GM19239 (cell line): Measurements from ENCODE around the gene PAGR1.

Experiments used
- DNase-seq: peaks from one replicate; pipeline ENCODE4 v3.0.0; 2011; ENCODE audit warnings: low spot score; ENCODE audit not compliant: insufficient read length
- FAIRE-seq: peaks from 2 replicates; lab custom pipeline; 2011; peaks lifted over from hg19 to GRCh38; lab: Jason Lieb, UNC

PAGR1 gene

DNA sequence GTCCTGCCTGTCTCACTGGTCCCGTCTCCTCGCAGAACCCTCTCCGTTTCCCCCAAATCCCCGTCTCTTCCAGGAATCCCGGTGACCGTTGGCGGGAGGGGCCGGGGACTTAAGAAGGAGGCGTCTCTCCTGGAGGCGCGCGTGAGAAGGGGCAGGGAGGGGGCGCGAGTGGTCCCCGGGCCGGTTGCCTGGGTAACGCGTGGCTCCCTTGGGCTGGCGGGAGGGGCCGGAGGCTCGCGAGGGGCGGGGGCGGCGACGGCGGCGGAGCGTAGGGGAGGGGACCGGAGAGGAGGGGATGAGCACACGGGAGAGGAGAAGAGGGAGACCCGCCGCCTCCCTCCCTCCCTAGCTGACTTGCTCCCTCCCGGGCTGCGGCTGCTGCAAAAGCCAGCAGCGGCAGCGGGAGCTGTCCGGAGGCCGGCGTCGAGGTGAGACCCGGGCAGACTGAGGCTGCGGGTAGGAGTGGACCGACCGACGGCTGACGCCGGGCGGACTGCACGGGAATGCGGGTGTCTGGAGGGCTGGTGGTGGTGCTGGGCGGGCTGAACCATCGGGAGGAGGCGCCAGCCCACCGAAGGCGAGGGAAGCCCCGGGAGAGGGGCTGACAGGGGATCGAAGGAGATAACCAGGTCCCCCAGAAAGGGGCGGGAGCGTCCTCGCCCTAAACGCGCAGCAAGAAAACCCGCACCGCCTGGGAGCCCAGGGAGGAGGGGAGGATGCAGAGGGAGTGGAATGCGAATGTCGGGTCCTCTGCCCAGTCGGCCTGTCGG, 3.9 kb upstream of the PAGR1 start, which contains the start of gene PRRT2:
Gene PRRT2, plus strand, starts transcription at position 298 of the 770 bp plus-strand sequence. CDS start 862 bp downstream, outside the sequence.
- DNase-seq (no peak), FAIRE-seq (peak; percentile 26)

DNA sequence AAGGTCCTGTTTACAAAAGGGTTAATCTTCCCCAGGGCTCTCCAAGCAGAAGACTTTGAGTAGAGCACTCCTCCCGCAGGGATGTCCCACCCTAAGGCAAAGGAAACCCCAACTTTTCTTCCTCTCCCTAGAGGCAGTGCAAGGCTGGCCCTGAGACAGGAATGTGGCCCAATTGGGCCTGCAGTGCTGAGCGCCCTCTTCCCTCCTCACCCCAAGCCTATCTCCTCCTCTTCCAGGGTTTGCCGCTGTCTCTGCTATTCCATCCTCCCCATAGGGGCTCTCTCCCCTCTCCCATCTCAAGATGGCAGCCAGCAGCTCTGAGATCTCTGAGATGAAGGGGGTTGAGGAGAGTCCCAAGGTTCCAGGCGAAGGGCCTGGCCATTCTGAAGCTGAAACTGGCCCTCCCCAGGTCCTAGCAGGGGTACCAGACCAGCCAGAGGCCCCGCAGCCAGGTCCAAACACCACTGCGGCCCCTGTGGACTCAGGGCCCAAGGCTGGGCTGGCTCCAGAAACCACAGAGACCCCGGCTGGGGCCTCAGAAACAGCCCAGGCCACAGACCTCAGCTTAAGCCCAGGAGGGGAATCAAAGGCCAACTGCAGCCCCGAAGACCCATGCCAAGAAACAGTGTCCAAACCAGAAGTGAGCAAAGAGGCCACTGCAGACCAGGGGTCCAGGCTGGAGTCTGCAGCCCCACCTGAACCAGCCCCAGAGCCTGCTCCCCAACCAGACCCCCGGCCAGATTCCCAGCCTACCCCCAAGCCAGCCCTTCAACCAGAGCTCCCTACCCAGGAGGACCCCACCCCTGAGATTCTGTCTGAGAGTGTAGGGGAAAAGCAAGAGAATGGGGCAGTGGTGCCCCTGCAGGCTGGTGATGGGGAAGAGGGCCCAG, 3.0 kb upstream of the PAGR1 start:
- FAIRE-seq = no peak
- DNase-seq = no peak

DNA sequence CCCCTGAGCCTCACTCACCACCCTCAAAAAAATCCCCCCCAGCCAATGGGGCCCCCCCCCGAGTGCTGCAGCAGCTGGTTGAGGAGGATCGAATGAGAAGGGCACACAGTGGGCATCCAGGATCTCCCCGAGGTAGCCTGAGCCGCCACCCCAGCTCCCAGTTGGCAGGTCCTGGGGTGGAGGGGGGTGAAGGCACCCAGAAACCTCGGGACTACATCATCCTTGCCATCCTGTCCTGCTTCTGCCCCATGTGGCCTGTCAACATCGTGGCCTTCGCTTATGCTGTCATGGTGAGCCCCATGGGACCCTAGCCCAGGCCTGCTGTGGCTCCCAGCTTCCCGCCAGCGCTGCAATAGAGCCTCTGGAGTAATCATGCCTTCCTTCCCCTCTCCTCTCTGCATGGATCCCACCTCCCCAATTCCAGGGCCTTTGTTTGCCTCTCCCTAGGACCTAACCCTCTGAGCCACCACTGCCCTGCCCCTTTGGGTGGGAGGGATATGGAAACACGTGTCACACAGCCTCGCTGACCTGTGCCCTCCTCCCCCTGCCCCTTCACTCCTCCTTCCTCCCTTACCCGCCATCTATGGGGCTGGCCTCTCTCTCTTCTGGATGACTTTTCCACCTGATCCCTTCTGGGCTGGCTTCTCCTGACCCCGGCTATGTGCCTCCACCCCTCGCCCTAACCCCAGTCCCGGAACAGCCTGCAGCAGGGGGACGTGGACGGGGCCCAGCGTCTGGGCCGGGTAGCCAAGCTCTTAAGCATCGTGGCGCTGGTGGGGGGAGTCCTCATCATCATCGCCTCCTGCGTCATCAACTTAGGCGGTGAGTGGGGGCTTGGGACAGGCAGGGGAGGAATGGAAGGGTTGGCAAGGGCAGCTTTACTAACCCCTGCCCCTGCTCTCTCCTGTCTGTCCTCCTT, 2.0 kb upstream of the PAGR1 start:
- FAIRE-seq (no peak), DNase-seq (no peak)

DNA sequence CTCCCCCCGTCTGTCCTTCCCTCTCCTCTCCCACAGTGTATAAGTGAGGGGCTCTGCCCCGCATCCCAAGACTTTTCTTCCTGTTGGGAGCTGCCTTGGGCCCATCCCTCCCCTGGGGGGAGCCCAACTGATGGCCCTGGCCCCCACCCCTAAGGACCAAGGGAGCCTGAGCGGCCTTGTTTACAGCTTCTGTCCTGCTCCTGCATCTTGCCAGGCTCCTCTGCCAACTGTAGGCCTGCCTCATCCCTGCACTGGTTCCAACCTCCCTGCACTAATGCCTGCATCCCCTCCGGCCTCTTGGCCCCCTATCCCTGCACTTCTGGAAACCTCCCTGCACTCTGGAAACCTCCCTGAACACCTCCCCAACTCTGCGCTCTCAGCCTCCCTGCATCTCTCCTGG, 1.4 kb upstream of the PAGR1 start:
- FAIRE-seq (no peak), DNase-seq (no peak)

DNA sequence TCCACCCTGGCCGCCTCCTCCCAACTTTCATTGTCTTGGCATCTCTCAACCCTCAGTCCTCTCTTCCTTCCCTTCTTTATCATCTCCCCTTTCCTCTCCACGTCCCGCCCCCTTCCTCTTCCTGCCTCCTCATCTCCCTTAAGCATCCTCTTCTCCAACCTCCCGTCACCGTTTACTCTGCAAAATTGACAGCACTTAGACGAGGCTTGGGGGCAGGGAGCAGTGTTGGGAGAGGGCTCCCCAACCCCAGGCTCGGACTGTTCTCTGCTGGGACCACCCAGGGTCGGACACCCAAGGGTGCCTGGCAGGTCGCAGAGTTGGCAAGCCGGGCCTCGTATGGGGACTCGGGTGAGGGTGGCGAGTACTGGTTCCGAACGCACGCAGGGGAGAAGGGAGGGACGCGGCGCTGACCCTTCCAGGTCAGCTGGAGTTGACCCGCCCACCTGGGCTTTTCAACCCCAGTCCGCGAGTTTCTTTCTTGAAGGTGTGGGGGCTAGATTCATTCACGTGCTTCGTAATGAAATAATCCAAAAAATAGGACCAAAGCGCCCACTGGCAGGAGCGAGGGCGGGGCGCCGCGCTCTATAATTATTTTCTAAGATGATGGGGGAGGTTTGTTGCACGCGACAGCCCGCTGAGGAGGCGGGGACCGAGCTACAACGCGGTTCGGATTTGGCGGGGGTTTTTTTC, 775 bp upstream of the PAGR1 start:
- DNase-seq = no peak

DNA sequence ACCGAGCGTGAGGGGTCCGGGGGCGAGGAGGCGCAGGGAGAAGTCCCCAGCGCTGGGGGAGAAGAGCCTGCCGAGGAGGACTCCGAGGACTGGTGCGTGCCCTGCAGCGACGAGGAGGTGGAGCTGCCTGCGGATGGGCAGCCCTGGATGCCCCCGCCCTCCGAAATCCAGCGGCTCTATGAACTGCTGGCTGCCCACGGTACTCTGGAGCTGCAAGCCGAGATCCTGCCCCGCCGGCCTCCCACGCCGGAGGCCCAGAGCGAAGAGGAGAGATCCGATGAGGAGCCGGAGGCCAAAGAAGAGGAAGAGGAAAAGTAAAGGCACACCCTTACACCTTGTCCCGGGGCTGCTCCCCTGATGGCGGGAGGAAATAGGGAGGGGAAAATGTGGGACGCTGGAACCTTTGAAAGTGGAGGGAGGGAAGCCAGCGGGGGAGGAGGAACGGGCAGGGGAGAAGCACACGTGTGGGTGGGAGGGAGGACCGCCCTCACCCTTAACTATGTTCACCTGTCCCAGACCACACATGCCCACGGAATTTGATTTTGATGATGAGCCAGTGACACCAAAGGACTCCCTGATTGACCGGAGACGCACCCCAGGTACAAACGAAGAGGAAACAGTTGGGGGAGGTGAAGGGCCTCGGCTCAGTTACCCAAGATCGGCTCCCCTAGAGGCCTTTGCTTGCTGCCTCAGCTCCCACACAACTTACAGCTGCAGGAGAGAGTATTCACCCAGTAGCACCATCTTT, 916 bp downstream of the PAGR1 start:
- no peak for DNase-seq
- peak; percentile 78 for FAIRE-seq

More for the DNA sequence above, 775 bp upstream of the PAGR1 start:
- no peak for FAIRE-seq

DNA sequence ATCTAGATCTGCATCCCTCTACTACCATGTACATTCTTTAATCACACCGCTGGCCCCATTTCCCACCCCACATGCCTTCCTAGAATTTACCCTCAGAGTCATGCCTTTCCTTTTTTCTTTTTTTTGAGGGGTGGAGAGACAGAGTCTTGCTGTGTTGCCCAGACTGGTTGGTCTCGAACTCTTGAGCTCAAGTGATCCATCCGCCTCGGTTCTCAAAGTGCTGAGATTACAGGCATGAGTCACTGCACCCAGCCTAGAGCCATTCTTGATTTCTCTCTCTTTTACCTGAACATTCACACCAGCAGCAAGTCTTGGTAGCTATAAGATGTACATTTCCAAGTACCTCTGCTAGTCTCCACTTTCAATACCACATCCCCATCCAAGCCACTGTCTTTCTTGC, 2.1 kb downstream of the PAGR1 start:
- FAIRE-seq = no peak
- no peak for DNase-seq

DNA sequence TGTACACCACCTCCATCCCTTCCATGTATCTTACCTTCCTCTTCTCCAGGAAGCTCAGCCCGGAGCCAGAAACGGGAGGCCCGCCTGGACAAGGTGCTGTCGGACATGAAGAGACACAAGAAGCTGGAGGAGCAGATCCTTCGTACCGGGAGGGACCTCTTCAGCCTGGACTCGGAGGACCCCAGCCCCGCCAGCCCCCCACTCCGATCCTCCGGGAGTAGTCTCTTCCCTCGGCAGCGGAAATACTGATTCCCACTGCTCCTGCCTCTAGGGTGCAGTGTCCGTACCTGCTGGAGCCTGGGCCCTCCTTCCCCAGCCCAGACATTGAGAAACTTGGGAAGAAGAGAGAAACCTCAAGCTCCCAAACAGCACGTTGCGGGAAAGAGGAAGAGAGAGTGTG, 3.6 kb downstream of the PAGR1 start:
- no peak for DNase-seq
- no peak for FAIRE-seq

DNA sequence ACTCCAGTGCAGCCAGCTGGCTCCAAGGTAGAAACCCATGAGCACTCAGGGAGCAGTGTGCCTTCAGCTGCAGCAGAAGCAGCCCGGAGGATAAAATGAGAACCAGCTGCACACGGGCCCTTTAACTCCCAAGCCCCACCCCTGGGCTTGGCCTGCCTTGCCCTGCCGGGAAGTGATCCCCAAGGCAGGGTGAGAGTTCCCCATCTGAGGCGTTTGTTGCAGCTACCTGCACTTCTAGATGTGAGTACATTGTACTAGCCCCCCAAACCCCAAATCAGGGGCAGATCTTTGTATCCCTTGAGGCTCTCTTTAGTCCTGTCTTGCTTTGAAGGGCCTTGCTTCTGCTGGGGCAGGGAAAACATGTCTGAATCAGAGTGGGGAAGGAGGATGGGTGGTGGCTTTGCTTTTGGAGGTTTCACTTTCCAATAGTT, 4.3 kb downstream of the PAGR1 start, which contains the start of gene MVP:
Gene MVP, plus strand, starts transcription at position 192 of the 431 bp plus-strand sequence. CDS start 10,088 bp downstream, outside the sequence.
- no peak for DNase-seq
- FAIRE-seq = peak; percentile 89

DNA sequence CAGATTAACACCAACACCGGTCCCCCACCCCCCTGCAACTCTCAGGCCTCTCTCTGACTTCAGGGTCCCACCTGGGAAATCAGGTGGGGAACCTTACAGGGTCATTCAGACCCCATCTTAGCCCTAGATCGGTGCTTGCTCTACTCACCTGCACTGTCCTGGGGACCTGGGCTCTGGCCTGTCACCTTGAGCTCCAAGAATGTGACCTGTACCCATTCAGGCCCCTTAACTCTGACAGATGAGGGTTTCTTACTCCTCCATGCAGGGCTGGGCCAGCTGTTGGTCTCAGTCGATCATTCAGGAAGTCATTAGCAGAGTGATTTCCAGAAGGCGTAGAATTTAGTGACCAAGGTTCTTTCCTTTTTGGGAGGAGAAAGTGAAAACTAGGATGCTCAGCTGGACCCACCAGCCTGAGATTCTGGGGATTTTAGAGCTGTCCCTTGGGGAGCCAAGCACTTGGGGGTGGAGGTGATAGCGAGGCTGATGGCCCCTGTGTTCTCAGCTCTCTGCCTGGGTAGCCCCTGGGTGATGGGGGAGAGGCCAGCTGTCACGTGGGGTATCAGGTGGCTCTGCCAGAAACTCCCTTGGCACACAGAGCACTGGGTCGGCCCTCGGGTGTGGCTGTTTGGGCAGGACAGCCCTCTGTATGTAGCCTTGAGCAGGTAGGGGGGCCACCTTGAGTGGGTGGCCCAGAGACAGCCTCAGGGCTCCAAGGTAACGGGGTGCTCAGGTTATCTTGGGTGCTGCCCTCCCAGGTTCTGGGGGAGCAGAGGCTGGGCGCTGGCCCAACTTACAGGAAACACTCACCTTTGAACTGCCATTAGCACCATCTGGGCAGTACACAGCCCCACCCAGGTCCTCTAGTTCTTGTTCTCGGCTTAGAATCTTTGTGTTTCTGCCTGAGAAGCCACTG, 5.0 kb downstream of the PAGR1 start:
- DNase-seq (peak; percentile 52), FAIRE-seq (peak; percentile 49)

DNA sequence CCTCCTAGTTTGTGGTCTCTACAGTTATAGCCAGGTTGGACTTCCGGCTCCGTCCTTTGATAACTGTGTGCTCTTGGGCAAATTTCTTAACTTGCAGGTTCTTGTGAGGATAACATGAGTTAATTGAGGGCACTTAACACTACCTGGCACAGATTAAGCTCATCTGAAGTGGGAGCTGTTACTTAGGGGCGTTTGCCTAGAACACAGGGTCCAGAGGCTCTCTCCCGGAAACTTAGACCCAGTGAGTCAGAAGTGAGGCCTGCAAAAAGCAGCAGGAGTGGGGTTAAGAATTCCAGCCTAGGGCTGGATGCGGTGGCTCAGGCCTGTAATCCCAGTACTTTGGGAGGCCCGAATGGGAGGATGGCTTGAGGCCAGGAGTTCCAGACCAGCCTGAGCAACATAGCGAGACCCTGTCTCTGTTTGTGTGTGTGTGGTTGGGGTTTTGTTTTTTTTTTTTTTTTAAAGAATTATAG, 5.7 kb downstream of the PAGR1 start:
- DNase-seq (no peak), FAIRE-seq (no peak)

DNA sequence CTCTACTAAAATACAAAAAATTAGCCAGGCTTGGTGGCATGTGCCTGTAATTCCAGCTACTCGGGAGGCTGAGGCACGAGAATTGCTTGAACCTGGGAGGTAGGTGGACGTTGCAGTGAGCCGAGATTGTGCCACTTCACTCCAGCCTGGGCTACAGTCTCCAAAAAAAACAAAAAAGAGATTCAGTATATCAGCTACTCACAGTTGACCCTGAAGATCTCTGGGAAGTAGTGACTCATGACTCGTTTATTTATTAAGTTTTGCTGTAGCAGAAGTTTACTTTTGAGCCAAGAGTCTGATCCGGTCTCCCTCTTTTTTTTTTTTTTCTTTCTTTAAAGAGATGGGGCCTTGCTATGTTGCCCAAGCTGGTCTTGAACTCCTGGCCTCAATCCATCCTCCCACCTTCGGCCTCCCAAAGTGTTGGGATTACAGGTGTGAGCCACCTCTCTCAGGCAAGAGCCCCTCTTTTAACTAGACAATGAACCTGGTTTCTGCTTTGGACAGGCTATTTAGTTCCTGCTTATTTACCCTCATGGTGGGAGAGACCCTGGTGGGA, 8.7 kb downstream of the PAGR1 start:
- no peak for DNase-seq
- no peak for FAIRE-seq

DNA sequence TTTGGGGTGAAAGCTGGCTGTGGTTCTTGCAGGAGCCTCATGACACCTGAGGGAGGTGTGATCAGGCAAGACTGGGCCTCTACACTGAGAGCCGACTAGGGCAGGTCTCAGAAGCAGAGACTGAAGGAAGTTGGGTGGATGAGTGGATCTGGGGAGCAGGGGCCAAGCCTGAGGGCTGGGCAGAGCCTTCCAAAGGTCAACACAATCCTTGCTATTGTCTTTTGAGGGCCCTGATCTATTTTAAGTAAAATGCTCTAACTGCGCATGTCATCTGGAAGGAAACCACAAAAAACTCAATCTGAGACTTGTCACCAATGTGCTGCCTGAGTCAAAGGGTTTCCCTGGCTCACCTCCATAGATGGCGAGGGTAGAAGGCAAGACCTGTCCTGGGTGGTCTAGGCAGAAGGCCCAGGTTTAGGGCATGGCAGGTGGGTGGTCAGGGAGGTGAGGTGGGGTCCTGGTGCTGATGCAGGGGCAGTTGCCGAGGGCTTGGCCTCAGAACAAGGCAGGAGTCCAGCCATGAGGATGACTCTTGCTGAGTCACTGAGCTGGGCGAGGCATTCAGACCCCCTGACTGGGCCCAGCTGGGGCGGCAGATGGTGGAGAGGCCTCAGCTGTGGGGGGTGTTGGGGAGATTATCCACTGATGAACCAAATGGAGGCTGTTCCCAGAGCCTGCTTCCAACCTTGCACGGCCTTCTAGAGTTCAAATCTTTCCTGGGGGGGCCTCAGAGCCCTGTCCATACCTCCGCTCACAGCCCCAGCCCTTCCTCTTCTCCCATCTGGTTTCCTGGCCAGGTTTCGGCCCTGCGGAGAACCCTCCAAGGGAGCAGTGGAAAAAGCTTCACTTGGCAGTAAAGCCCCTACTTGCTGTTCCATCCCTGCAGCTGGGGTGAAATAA, 9.4 kb downstream of the PAGR1 start:
- FAIRE-seq (peak; percentile 33), DNase-seq (peak; percentile 52)

DNA sequence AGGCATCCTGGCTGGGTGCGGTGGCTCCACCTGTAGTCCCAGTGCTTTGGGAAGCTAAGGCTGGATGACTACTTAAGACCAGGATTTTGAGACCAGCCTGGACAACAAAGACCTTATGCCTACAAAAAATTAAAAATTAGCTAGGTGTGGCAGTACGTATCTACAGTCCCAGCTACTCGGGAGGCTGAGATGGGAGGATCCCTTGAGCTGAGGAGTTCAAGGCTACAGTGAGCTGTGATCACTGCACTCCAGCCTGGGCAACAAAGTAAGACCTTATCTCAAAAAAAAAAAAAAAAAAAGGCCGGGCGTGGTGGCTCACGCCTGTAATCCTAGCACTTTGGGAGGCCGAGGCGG, 10.4 kb downstream of the PAGR1 start:
- DNase-seq (no peak), FAIRE-seq (no peak)

DNA sequence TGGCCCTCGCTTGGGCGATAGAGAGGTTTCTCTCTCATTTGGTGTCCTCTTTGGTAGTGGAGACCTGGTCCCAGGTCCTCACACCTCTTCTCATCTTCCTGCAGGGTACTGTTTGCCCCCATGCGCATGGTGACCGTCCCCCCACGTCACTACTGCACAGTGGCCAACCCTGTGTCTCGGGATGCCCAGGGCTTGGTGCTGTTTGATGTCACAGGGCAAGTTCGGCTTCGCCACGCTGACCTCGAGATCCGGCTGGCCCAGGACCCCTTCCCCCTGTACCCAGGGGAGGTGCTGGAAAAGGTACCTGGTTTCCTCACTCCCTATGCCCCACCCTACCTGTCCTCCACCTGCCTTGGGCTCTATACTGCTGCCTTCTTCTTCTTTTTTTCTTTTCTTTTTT, 14.8 kb downstream of the PAGR1 start:
- DNase-seq (no peak), FAIRE-seq (no peak)

DNA sequence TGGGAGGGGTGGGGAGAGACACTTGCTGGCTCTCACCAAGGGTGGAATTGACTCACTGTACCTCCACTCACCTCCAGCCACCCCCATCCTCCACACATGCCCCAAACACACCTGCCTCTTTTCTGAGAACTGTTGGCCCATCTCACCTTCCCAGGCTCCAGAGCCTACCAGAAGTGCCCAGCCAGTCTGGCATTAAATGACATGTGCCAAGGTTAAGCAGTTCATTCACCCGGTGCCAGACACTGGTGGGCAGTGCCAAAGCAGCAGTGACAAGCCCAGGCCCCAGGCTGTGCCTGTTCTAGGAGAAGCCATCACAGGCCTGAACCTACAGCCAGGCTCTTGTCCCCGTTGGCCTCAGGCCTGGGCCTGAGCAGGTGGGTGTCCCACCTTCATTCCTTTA, 15.5 kb downstream of the PAGR1 start:
- no peak for DNase-seq
- FAIRE-seq = no peak
